ENCODE measurements around the gene ARHGAP22. TPM values are rescaled to one million over a fixed set of nuclear protein-coding genes. Genes with fewer than 3 reads are reported as not detected.
A peak's percentile ranks its signal among the peaks of the same experiment; 100 is the strongest.

Gene ARHGAP22
- total RNA-seq, 2 experiments from 2014 or later: not detected

GRCh38 chr10:48608279-48608681 is 3.4 kb upstream of the ARHGAP22 start:
- Histone ChIP-seq H3K4me1 (ENCODE audit: insufficient read depth, low read length) (peaks cover 6% of the 10 kb centered on the region), H3K9me3 (ENCODE audit: control insufficient read depth in 1 of 2, insufficient read depth in 1 of 2, low read length in 2 of 2) (no peaks in the 10 kb centered on the region), H3K36me3 (ENCODE audit: insufficient read depth, low read length) (no peaks in the 10 kb centered on the region), H3K27me3 (ENCODE audit: control insufficient read depth in 1 of 2, insufficient read depth in 2 of 2, low read length in 2 of 2) (peaks cover 19 to 34% of the 10 kb centered on the region in 2 experiments), H3K27ac (ENCODE audit: low read depth in 1 of 2, low read length in 2 of 2) (no peak overlapping the region), H3K4me3 (ENCODE audit: low read length) (no peak overlapping the region)
- no peaks in the 10 kb centered on the region for H3K36me3 Mint-ChIP-seq (ENCODE audit: low read depth)
- intact Hi-C loops (cut with DNase I, micrococcal nuclease): loop anchor here in 1 of 2 experiments (5.0 kb wide), 1 partner anchor 246 kb away; no protein-coding TSS in a partner anchor
- DNase-seq (peak in 4 of 14 experiments; percentile 10 to 52 (median 35)), ATAC-seq (ENCODE audit: poor library complexity) (no peak)
- H3K27me3 Mint-ChIP-seq: peaks cover 71% of the 10 kb centered on the region
- ChIA-PET CTCF (no interaction called here), POLR2A (no interaction called here)
- peak; percentile 56 for TF ChIP-seq CTCF (IDR thresholded peaks at IDR 0.05)
- H3K9me3 Mint-ChIP-seq: no peaks in the 10 kb centered on the region
- H3K4me3 Mint-ChIP-seq: no peak overlapping the region
- H3K27ac Mint-ChIP-seq: no peak overlapping the region
- H3K4me1 Mint-ChIP-seq (ENCODE audit: low read depth): no peaks in the 10 kb centered on the region

- no peaks in the 10 kb centered on the region for H3K36me3 ChIP-seq (ENCODE audit: insufficient read depth, low read length)
- H3K4me3 Mint-ChIP-seq: no peak overlapping the region
- H3K27me3 Mint-ChIP-seq: peaks cover 64% of the 10 kb centered on the region
- no peaks in the 10 kb centered on the region for H3K9me3 Mint-ChIP-seq
- no peak for TF ChIP-seq CTCF (IDR thresholded peaks at IDR 0.05)
- no peak overlapping the region for H3K27ac Mint-ChIP-seq
- no peak overlapping the region for H3K4me3 ChIP-seq (ENCODE audit: low read length)
- H3K4me1 Mint-ChIP-seq (ENCODE audit: low read depth): no peaks in the 10 kb centered on the region
- ATAC-seq (ENCODE audit: poor library complexity) (no peak), DNase-seq (no peak)
- ChIA-PET CTCF (no interaction called here), POLR2A (interaction anchor here (0.6 kb wide), 1 partner anchor 256 kb away, joined by 3 read pairs; no protein-coding TSS in a partner anchor)
- H3K4me1 ChIP-seq (ENCODE audit: insufficient read depth, low read length): peaks cover 6% of the 10 kb centered on the region
- peaks cover 19 to 31% of the 10 kb centered on the region in 2 experiments for H3K27me3 ChIP-seq (ENCODE audit: control insufficient read depth in 1 of 2, insufficient read depth in 2 of 2, low read length in 2 of 2)
- H3K27ac ChIP-seq (ENCODE audit: low read depth in 1 of 2, low read length in 2 of 2): no peak overlapping the region
- intact Hi-C loops (cut with DNase I, micrococcal nuclease): loop anchor here in 1 of 2 experiments (5.0 kb wide), 1 partner anchor 245 kb away; no protein-coding TSS in a partner anchor
- H3K36me3 Mint-ChIP-seq (ENCODE audit: low read depth): no peaks in the 10 kb centered on the region
- H3K9me3 ChIP-seq (ENCODE audit: control insufficient read depth in 1 of 2, insufficient read depth in 1 of 2, low read length in 2 of 2): no peaks in the 10 kb centered on the region
Observed at GRCh38 chr10:48607356-48608278, 2.7 kb upstream of the ARHGAP22 start.

- Histone ChIP-seq H3K4me1 (ENCODE audit: insufficient read depth, low read length) (peaks cover 6% of the 10 kb centered on the region), H3K36me3 (ENCODE audit: insufficient read depth, low read length) (no peaks in the 10 kb centered on the region), H3K27ac (ENCODE audit: low read depth in 1 of 2, low read length in 2 of 2) (no peak overlapping the region), H3K9me3 (ENCODE audit: control insufficient read depth in 1 of 2, insufficient read depth in 1 of 2, low read length in 2 of 2) (no peaks in the 10 kb centered on the region), H3K4me3 (ENCODE audit: low read length) (no peak overlapping the region), H3K27me3 (ENCODE audit: control insufficient read depth in 1 of 2, insufficient read depth in 2 of 2, low read length in 2 of 2) (peaks cover 19 to 31% of the 10 kb centered on the region in 2 experiments)
- Mint-ChIP-seq H3K9me3 (no peaks in the 10 kb centered on the region), H3K4me1 (ENCODE audit: low read depth) (no peaks in the 10 kb centered on the region), H3K4me3 (no peak overlapping the region), H3K27me3 (peaks cover 56% of the 10 kb centered on the region), H3K27ac (no peak overlapping the region), H3K36me3 (ENCODE audit: low read depth) (no peaks in the 10 kb centered on the region)
- POLR2A ChIA-PET: interaction anchor here (0.6 kb wide), 1 partner anchor 255 kb away, joined by 3 read pairs; no protein-coding TSS in a partner anchor
- intact Hi-C loops (cut with DNase I, micrococcal nuclease): loop anchor here in 1 of 2 experiments (5.0 kb wide), 1 partner anchor 244 kb away; no protein-coding TSS in a partner anchor
- ATAC-seq (ENCODE audit: poor library complexity) (no peak), DNase-seq (peak in 2 of 14 experiments; percentile 60 to 71)
- CTCF ChIA-PET: no interaction called here
- no peak for TF ChIP-seq CTCF (IDR thresholded peaks at IDR 0.05)
Observed at GRCh38 chr10:48606530-48607355, 1.9 kb upstream of the ARHGAP22 start.
